Calu3 (cell line): Measurements from ENCODE around the gene MYEF2. TPM values are rescaled to one million over a fixed set of nuclear protein-coding genes. Genes with fewer than 3 reads are reported as not detected.

Experiments
- BruUV-seq: library from RNA; stranded (reverse); fragments of 400-500 nt; replicated peaks from 2 replicates; lab custom pipeline; 2021; lab: Mats Ljungman, UMichigan
- CTCF ChIA-PET: fragments of 300-600 bp; sonication (Branson Sonifier 250); formaldehyde crosslinking; loops from one replicate; lab custom pipeline; 2022; ENCODE audit warnings: antibody characterized with exemption; lab: Charles Lee
- DNase-seq: peaks from one replicate; pipeline ENCODE4 v3.0.0; 2022
- H3K27ac Mint-ChIP-seq: one replicate; pipeline ENCODE4 v1.8.0; 2022; ENCODE audit warnings: mixed read lengths; ENCODE audit not compliant: unreplicated experiment
- H3K27me3 Mint-ChIP-seq: one replicate; pipeline ENCODE4 v1.8.0; 2022; ENCODE audit warnings: mixed read lengths; ENCODE audit not compliant: unreplicated experiment
- H3K36me3 Mint-ChIP-seq: one replicate; pipeline ENCODE4 v1.8.0; 2022; ENCODE audit warnings: mild to moderate bottlenecking, moderate library complexity, mixed read lengths; ENCODE audit not compliant: insufficient read depth, unreplicated experiment
- H3K4me1 Mint-ChIP-seq: one replicate; pipeline ENCODE4 v1.8.0; 2022; ENCODE audit warnings: mild to moderate bottlenecking, low read depth, mixed read lengths; ENCODE audit not compliant: unreplicated experiment
- H3K4me3 Mint-ChIP-seq: one replicate; pipeline ENCODE4 v1.8.0; 2022; ENCODE audit warnings: mild to moderate bottlenecking, low read depth, moderate library complexity, mixed read lengths; ENCODE audit not compliant: unreplicated experiment
- H3K9me3 Mint-ChIP-seq: one replicate; pipeline ENCODE4 v1.8.0; 2022; ENCODE audit warnings: low read depth, mixed read lengths; ENCODE audit not compliant: unreplicated experiment
- CTCF ChIP-seq: fragments of 200-600 bp; IDR thresholded peaks from one replicate; pipeline ENCODE4 v1.8.0; 2022; ENCODE audit warnings: antibody characterized with exemption; ENCODE audit not compliant: unreplicated experiment
- intact Hi-C: fragments of 100-400 bp; cut with micrococcal nuclease; formaldehyde crosslinking; loops from one replicate; pipeline ENCODE4 v1.10.0; 2022; ENCODE audit not compliant: unreplicated experiment
- total RNA-seq: library from RNA; stranded (reverse); gene quantifications from 2 replicates; pipeline ENCODE4 v1.2.3, GENCODE V29; 2022

Gene MYEF2
- total RNA-seq, 1 experiment from 2014 or later: 31.1 TPM

- H3K27ac Mint-ChIP-seq: no peak overlapping the region
- peaks cover 11% of the 10 kb centered on the region for H3K4me1 Mint-ChIP-seq
- TF ChIP-seq CTCF: no peak
- CTCF ChIA-PET: no interaction called here
- peak overlapping the region; percentile 62 for H3K4me3 Mint-ChIP-seq
- BruUV-seq: no TSS peak
- intact Hi-C loops: no loop called here
- DNase-seq: peak; percentile 75
- H3K9me3 Mint-ChIP-seq: peaks cover 2% of the 10 kb centered on the region
- peaks cover 37% of the 10 kb centered on the region for H3K27me3 Mint-ChIP-seq
- H3K36me3 Mint-ChIP-seq: no peaks in the 10 kb centered on the region
Observed at GRCh38 chr15:48190932-48191573, 13.0 kb upstream of the MYEF2 start.

- no peak for DNase-seq
- H3K4me3 Mint-ChIP-seq: no peak overlapping the region
- no peak for TF ChIP-seq CTCF
- no TSS peak for BruUV-seq
- no peaks in the 10 kb centered on the region for H3K9me3 Mint-ChIP-seq
- H3K27me3 Mint-ChIP-seq: peaks cover 29% of the 10 kb centered on the region
- CTCF ChIA-PET: no interaction called here
- intact Hi-C loops: no loop called here
- peaks cover 6% of the 10 kb centered on the region for H3K4me1 Mint-ChIP-seq
- no peaks in the 10 kb centered on the region for H3K36me3 Mint-ChIP-seq
- no peak overlapping the region for H3K27ac Mint-ChIP-seq
Observed at GRCh38 chr15:48186271-48186670, 8.2 kb upstream of the MYEF2 start.

- no TSS peak for BruUV-seq
- no peaks in the 10 kb centered on the region for H3K4me1 Mint-ChIP-seq
- no peak for DNase-seq
- CTCF ChIA-PET: no interaction called here
- no peaks in the 10 kb centered on the region for H3K36me3 Mint-ChIP-seq
- H3K27me3 Mint-ChIP-seq: peaks cover 22% of the 10 kb centered on the region
- no peak overlapping the region for H3K4me3 Mint-ChIP-seq
- intact Hi-C loops: no loop called here
- TF ChIP-seq CTCF: no peak
- no peaks in the 10 kb centered on the region for H3K9me3 Mint-ChIP-seq
- H3K27ac Mint-ChIP-seq: no peak overlapping the region
Observed at GRCh38 chr15:48185529-48185928, 7.4 kb upstream of the MYEF2 start.

GRCh38 chr15:48182749-48183148 lies 4.7 kb upstream of the MYEF2 start:
- Mint-ChIP-seq H3K4me3 (no peak overlapping the region), H3K4me1 (no peaks in the 10 kb centered on the region), H3K27ac (no peak overlapping the region), H3K9me3 (no peaks in the 10 kb centered on the region), H3K27me3 (peaks cover 21% of the 10 kb centered on the region), H3K36me3 (peaks cover under 1% of the 10 kb centered on the region)
- no peak for DNase-seq
- no TSS peak for BruUV-seq
- CTCF ChIA-PET: no interaction called here
- intact Hi-C loops: no loop called here
- no peak for TF ChIP-seq CTCF
